CD4-positive, alpha-beta T cell (primary cell): ENCODE results near the gene PASD1. TPM values are rescaled to one million over a fixed set of nuclear protein-coding genes. Genes with fewer than 3 reads are reported as not detected.

Experiments used
- ATAC-seq: fragments of 200-7000 bp; cut with Tn5 transposase; one replicate; pipeline ENCODE4 v1.10.0; 2022; ENCODE audit warnings: mild to moderate bottlenecking; ENCODE audit not compliant: poor library complexity
- CTCF ChIA-PET: fragments of 350-600 bp; sonication (Branson Sonifier 250); formaldehyde crosslinking; loops from one replicate; lab custom pipeline; 2021; ENCODE audit warnings: antibody characterized with exemption, inconsistent platforms; lab: Charles Lee
- POLR2A ChIA-PET: fragments of 350-600 bp; sonication (Branson Sonifier 250); formaldehyde crosslinking; loops from one replicate; lab custom pipeline; 2021; ENCODE audit warnings: antibody characterized with exemption, inconsistent platforms; lab: Charles Lee
- DNase-seq, 14 experiments: peaks; one replicate each; pipeline ENCODE4 v3.0.0-alpha.2; 2013 to 2020; ENCODE audit warnings: mixed read lengths in 2 of 14
- H3K27ac ChIP-seq, 2 donors: one replicate each; pipeline versions ENCODE4 v1.5.1 to v1.7.0; 2013; ENCODE audit warnings: low read length in 2 of 2, low read depth in 1 of 2, mild to moderate bottlenecking in 1 of 2
- H3K27me3 ChIP-seq, 2 experiments: 1 replicate in 1 of 2; 2 replicates in 1 of 2; pipeline versions ENCODE4 v1.6.1 to v1.7.0; 2013; ENCODE audit warnings: low read length in 2 of 2, control low read depth in 1 of 2, mild to moderate bottlenecking in 1 of 2, moderate library complexity in 1 of 2; ENCODE audit not compliant: insufficient read depth in 2 of 2, control insufficient read depth in 1 of 2
- H3K36me3 ChIP-seq: one replicate; pipeline ENCODE4 v1.6.1; 2013; ENCODE audit warnings: low read length, control low read depth; ENCODE audit not compliant: insufficient read depth
- H3K4me1 ChIP-seq: one replicate; pipeline ENCODE4 v1.6.1; 2013; ENCODE audit warnings: low read length, control low read depth; ENCODE audit not compliant: insufficient read depth
- H3K4me3 ChIP-seq: one replicate; pipeline ENCODE4 v1.5.1; 2013; ENCODE audit warnings: mild to moderate bottlenecking, low read length, moderate library complexity
- H3K9me3 ChIP-seq, 2 experiments: 1 replicate in 1 of 2; 2 replicates in 1 of 2; pipeline versions ENCODE4 v1.6.1 to v1.7.0; 2013; ENCODE audit warnings: low read length in 2 of 2, mild to moderate bottlenecking in 2 of 2, control low read depth in 1 of 2, moderate library complexity in 1 of 2; ENCODE audit not compliant: control insufficient read depth in 1 of 2, insufficient read depth in 1 of 2
- H3K27ac Mint-ChIP-seq: one replicate; pipeline ENCODE4 v1.8.0; 2020; ENCODE audit warnings: mixed read lengths
- H3K27me3 Mint-ChIP-seq: one replicate; pipeline ENCODE4 v1.8.0; 2021; ENCODE audit warnings: mixed read lengths
- H3K36me3 Mint-ChIP-seq: one replicate; pipeline ENCODE4 v1.8.0; 2021; ENCODE audit warnings: low read depth, mixed read lengths
- H3K4me1 Mint-ChIP-seq: one replicate; pipeline ENCODE4 v1.8.0; 2021; ENCODE audit warnings: low read depth, mixed read lengths
- H3K4me3 Mint-ChIP-seq: one replicate; pipeline ENCODE4 v1.8.0; 2020; ENCODE audit warnings: mild to moderate bottlenecking, mixed read lengths
- H3K9me3 Mint-ChIP-seq: one replicate; pipeline ENCODE4 v1.8.0; 2020; ENCODE audit warnings: mixed read lengths
- intact Hi-C, 2 experiments: fragments of 100-400 bp; cut with DNase I in 1 of 2; cut with micrococcal nuclease in 1 of 2; formaldehyde crosslinking; loops; one replicate each; pipeline versions ENCODE4 v1.15.1 to v1.9.0; 2023 to 2025; cut with DNase I, micrococcal nuclease
- total RNA-seq, 174 experiments: library from RNA in 2 of 174; stranded (reverse) in 2 of 174; gene quantifications; one replicate each; pipeline ENCODE4 v1.2.3 and lab custom pipeline; 2021 to 2026
- TF ChIP-seq, protein P1 (sequence below): fragments of 200-600 bp; IDR thresholded peaks from one replicate; pipeline ENCODE4 v1.8.0; 2022; ENCODE audit warnings: antibody characterized with exemption, mild to moderate bottlenecking

The PASD1 gene
- total RNA-seq, 2 experiments from 2014 or later, result not detected

DNA sequence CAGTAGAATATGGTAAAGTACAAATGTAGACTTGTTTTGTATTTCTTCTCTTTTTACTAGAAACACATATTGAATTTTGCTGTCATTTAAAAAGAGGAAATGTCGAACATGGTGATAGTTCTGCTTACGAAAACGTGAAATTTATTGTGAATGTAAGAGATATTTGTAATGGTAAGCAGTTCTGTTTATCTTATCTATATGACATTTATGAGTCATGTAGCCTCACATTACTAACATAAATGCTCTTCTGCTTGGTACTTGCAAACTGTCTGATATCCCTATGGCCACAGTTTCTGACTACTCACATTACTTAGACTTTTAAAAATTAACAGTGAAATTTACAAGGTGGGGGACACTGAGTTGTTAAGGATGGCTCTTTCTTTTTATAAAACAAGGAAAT lies 57.9 kb downstream of the PASD1 start:
- H3K4me3 ChIP-seq, result no peak overlapping the region
- Mint-ChIP-seq H3K4me1 (no peaks in the 10 kb centered on the region), H3K27me3 (peaks cover 9% of the 10 kb centered on the region), H3K36me3 (no peaks in the 10 kb centered on the region), H3K27ac (no peak overlapping the region), H3K4me3 (no peak overlapping the region), H3K9me3 (no peaks in the 10 kb centered on the region)
- ChIA-PET CTCF (no interaction called here), POLR2A (no interaction called here)
- intact Hi-C loops, result no loop called here
- TF ChIP-seq, protein P1, sequence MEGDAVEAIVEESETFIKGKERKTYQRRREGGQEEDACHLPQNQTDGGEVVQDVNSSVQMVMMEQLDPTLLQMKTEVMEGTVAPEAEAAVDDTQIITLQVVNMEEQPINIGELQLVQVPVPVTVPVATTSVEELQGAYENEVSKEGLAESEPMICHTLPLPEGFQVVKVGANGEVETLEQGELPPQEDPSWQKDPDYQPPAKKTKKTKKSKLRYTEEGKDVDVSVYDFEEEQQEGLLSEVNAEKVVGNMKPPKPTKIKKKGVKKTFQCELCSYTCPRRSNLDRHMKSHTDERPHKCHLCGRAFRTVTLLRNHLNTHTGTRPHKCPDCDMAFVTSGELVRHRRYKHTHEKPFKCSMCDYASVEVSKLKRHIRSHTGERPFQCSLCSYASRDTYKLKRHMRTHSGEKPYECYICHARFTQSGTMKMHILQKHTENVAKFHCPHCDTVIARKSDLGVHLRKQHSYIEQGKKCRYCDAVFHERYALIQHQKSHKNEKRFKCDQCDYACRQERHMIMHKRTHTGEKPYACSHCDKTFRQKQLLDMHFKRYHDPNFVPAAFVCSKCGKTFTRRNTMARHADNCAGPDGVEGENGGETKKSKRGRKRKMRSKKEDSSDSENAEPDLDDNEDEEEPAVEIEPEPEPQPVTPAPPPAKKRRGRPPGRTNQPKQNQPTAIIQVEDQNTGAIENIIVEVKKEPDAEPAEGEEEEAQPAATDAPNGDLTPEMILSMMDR, result no peak
- no peaks in the 10 kb centered on the region for H3K27me3 ChIP-seq
- H3K36me3 ChIP-seq, result no peaks in the 10 kb centered on the region
- ATAC-seq, result no peak
- DNase-seq, result no peak
- no peaks in the 10 kb centered on the region for H3K4me1 ChIP-seq
- no peak overlapping the region for H3K27ac ChIP-seq
- no peaks in the 10 kb centered on the region for H3K9me3 ChIP-seq

DNA sequence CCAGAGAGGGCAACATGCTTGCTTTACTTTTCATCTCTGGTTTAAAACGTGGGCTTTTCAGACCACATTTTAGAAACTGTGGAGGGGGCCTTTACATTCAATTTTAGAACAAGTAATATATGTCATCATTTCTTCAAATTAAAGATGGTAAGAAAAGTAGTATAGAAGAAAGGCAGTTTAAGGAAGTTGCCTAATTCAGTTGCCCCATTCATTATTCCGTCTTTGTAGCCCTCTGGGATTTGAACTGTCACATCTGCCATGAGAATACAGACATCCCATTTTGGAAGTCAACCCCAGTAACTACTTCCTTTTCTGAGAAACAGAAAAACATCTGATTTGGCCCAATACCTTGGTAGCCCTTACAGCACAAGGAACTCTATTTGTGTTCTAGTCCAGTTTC lies 61.2 kb downstream of the PASD1 start:
- Histone ChIP-seq H3K9me3 (no peaks in the 10 kb centered on the region), H3K27me3 (no peaks in the 10 kb centered on the region), H3K4me3 (no peak overlapping the region), H3K4me1 (no peaks in the 10 kb centered on the region), H3K27ac (no peak overlapping the region), H3K36me3 (no peaks in the 10 kb centered on the region)
- no peak overlapping the region for H3K4me3 Mint-ChIP-seq
- DNase-seq (no peak), ATAC-seq (no peak)
- ChIA-PET POLR2A (no interaction called here), CTCF (interaction anchor here (0.8 kb wide), 1 partner anchor 10 kb away, joined by 3 read pairs; no protein-coding TSS in a partner anchor)
- no peak overlapping the region for H3K27ac Mint-ChIP-seq
- H3K4me1 Mint-ChIP-seq, result no peaks in the 10 kb centered on the region
- no peaks in the 10 kb centered on the region for H3K9me3 Mint-ChIP-seq
- H3K36me3 Mint-ChIP-seq, result no peaks in the 10 kb centered on the region
- TF ChIP-seq, protein P1, result no peak
- intact Hi-C loops, result no loop called here
- H3K27me3 Mint-ChIP-seq, result peaks cover 9% of the 10 kb centered on the region

DNA sequence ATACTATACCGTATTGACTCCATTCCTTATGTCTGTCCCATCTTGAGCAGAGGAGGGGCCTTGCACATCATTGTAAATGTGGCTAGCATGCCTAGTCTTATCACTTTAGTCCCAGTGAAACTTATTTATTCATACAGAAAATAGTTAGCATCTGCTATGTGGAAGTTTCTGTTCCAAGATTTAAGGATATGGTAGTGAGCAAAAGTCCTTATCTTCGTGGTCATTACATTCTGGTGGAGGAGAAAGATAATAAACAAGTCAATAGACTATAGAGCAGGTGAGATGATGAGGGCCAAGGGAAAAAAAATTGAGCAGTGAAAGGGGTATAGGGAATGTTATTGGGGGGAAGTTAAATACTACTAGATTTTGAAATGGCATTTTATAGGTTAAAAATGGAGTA lies 68.3 kb downstream of the PASD1 start:
- no peaks in the 10 kb centered on the region for H3K36me3 Mint-ChIP-seq
- ChIA-PET POLR2A (no interaction called here), CTCF (no interaction called here)
- TF ChIP-seq, protein P1, result no peak
- no peaks in the 10 kb centered on the region for H3K36me3 ChIP-seq
- H3K27me3 Mint-ChIP-seq, result peaks cover 7% of the 10 kb centered on the region
- DNase-seq (no peak), ATAC-seq (no peak)
- no peak overlapping the region for H3K4me3 Mint-ChIP-seq
- no peak overlapping the region for H3K27ac ChIP-seq
- H3K27ac Mint-ChIP-seq, result no peak overlapping the region
- intact Hi-C loops, result no loop called here
- no peaks in the 10 kb centered on the region for H3K4me1 ChIP-seq
- no peaks in the 10 kb centered on the region for H3K9me3 ChIP-seq
- no peaks in the 10 kb centered on the region for H3K4me1 Mint-ChIP-seq
- H3K27me3 ChIP-seq, result no peaks in the 10 kb centered on the region
- H3K9me3 Mint-ChIP-seq, result no peaks in the 10 kb centered on the region
- no peak overlapping the region for H3K4me3 ChIP-seq
